ENCODE measurements around the gene ACP6.

- TF ChIP-seq CTCF (conservative IDR thresholded peaks at IDR 0.05 in 1 of 2, IDR thresholded peaks at IDR 0.05 in 1 of 2; ENCODE audit: extremely low read depth in 1 of 2, insufficient read depth in 1 of 2, low read depth in 1 of 2, low read length in 2 of 2) (no peak), EZH2 (IDR thresholded peaks at IDR 0.05; ENCODE audit: borderline replicate concordance, low read length) (no peak)
Observed at GRCh38 chr1:147641291-147641690, 29.0 kb downstream of the ACP6 start.
